LHCN-M2 (cell line): ENCODE results near the gene CMYA5. TPM values are rescaled to one million over a fixed set of nuclear protein-coding genes. Genes with fewer than 3 reads are reported as not detected.

ENCODE experiments used
- DNase-seq: peaks from one replicate; pipeline ENCODE4 v3.0.0-alpha.2; 2012; ENCODE audit warnings: low read depth
- total RNA-seq: library from RNA; depleted of rRNA; stranded (reverse); fragments of >200 nt; gene quantifications from 2 replicates; pipeline ENCODE4 v1.2.3, GENCODE V29; 2014

Gene CMYA5
- total RNA-seq, 1 experiment from 2014 or later = 0.06 TPM

DNA sequence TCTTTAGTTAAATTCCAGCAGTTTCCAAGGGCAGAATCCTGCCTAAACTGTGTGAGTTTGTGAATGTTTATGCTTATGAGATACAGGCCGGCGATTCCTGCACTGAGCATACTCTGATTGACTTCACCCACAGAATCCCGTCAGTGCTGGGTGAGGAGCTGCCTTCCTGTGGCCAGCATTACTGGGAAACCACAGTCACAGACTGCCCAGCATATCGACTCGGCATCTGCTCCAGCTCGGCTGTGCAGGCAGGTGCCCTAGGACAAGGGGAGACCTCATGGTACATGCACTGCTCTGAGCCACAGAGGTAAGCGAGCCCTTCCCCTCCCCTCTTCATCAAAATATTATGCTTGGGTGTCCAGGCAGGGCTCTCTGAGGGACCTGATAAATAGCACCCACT lies 103.7 kb downstream of the CMYA5 start:
- no peak for DNase-seq

DNA sequence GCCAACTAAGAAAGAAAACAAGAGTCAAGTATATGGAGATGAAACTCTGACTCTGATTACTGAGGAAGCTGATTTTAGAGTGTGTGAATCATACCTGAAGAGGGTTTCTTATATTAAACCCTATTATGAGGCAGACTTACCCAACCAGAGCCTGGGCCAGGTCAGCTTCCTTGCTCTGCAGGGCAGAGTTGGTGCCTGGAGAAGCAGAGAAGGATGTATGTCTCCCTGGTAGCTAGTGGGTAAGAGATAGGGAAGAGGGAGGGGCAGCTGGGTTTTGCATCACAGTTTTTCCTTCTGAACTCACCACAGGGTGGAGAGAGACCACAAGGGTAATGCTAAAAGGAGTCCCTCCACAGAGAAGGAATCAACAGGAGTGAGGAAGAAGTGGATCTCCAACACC lies 104.1 kb downstream of the CMYA5 start:
- DNase-seq = no peak

DNA sequence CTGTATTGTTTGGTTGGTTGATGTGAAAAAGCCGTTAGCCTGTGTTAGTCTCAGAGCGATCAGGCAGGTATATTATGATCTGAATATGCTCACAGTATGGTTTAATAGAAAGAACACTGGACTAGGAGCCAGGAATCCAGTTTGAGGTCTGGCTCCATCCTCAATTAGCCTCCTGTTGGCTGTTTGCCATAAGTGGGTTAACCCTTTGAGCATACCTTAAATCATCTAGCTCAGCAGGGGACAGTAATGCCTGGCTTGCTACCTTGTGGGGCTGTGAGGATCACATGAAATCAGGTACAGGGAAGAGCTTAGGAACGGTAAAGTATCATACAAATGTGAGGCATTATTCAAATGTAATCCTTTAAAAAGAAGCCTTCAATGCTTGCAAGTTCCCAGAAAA lies 104.7 kb downstream of the CMYA5 start:
- DNase-seq = no peak

DNA sequence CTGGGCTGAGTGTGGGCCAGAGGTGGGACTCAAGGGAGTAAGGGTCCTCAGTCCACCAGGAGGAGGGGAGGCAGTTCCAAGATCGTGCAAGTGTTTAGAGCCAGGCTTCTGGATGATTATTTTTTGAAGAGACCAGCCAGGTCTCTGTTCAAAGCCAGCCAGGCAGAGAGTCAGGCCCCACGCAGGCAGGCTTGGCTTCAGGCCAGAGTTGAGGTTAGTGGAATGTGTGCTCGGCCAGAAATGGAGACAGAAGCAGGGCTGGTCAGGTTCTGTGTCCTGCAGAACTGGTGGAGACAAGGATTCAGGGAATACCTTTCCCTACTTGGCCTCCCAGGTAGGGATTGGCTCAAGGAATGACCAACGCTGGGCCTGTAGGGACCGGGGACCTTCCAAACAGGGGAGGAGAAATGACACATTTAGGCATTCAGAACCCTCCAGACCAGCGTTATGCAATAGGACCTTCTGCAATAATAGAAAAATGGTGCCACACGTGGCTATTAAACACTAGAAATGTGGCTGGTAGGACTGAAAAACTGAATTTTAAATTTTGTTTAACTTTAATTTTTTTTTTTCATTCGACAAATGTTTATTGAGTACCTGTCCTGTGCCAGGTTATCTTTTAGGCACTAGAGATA lies 106.2 kb downstream of the CMYA5 start:
- peak; percentile 16 for DNase-seq

DNA sequence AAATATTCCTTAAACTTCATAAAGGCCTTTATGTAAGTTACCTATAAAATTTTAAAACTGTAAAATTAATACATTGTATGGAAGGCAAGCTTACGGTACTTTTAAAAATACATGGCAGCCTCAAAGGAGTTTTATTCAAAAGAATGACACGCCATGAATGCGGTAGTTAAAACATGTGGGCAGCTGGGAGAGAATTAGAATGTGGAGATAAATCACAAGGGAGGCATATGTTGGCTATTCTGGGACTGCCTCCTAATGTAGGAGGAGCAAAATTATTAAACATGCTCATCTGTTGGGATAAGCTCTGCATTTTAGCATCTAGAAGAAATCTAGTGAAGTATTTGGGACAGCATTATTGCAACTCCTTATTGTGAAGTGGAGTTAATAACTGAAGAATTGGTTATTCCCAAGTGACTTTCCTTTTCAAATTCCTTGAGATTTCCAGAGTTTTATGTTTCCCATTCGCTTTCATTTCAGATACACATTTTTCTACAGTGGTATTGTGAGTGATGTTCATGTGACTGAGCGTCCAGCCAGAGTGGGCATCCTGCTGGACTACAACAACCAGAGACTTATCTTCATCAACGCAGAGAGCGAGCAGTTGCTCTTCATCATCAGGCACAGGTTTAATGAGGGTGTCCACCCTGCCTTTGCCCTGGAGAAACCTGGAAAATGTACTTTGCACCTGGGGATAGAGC lies 109.4 kb downstream of the CMYA5 start:
- DNase-seq = peak; percentile 1

DNA sequence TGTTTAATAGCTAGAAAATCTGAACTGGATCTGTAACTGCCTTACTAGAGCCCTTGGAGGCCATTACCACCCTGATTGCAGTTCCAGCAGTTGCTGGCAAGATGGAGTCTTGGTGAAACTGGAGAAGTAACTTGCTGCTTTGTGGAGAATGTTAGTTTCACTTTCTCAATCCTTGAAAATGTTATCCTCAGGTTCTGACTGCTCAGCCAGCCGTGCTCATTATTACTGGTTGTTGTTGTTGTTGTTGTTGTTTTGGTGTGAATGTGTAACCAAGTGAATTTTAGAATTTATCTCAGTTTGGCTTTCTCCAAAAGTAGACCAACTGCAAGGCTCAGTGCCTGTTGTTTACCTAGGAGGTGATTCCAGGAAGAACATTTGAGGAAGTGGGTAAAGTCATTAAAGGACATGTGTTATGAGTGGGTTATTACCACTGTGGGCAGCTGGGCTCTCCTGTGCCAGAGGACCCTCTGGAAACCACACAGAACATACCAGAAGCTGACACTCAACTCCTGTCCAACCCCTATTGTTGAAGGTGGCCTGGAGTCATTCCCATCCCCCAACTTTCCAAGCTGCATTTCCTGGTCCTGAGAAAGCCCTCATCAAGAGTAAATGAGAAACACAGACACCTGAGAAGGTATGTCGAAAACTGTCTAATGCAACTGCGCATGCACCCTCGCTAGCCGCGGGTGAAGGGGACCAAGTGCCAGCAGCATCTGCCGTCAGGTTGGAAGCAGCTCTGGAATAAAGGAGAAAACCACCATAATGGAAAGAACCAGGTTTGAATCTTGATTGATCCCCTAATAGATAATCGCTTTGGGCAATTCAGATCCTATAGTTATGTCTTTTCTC lies 111.6 kb downstream of the CMYA5 start:
- peak; percentile 33 for DNase-seq

DNA sequence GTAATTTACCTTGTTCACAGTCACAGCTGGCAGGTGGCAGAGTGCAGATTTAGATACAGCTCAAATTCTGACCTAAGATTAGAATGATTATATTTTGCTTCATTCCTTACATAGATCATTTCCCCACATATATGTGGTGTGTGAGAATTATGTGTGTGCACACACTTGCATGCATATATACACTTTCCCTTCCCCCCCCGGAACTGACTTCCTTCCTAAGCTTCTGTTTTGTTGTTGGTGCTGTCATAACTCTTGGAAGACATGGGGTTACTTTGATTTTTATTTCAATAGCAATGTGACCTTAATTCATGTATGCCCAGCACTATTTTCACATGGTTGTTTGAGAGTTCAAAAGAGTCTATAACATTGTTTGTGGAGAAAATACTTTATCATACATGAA lies 112.8 kb downstream of the CMYA5 start:
- DNase-seq = no peak

DNA sequence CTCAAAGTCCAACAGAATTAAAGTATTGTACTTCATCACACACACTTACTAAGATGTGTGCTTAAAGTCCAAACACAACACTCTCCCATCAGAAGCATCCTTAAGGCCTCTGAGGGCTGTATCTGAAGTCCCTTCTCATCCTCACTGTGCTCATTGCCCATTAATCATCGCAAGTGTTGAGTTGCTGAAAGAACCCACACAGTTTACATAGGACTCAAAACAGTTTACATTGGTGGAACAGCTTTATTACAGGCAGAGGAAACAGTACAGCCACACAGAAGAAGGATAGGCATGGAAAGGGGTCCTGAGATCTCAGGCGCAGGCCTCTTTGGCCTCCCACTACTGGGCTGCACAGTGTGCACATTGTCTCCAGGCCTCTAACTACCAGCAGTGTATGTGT lies 113.4 kb downstream of the CMYA5 start:
- DNase-seq = no peak

DNA sequence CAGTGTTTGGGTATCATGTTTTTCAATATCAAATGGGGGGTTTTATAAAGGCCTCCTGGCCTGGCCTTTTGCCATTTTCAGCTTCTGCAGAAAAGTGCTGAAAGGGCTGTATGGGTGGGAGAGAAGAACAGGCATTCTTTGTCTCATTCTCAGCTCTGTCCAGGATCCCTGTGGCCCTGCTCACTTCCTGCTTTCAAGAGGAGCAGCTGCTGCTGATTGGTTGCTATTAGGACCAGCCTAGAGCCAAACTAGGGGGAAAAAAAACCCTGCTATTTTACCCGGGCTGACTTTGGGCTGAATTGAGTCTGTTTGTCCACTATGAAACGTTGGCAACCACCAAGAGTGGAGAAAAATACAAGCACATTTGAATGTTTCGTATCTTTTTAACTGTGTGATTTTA lies 117.1 kb downstream of the CMYA5 start:
- peak; percentile 10 for DNase-seq

DNA sequence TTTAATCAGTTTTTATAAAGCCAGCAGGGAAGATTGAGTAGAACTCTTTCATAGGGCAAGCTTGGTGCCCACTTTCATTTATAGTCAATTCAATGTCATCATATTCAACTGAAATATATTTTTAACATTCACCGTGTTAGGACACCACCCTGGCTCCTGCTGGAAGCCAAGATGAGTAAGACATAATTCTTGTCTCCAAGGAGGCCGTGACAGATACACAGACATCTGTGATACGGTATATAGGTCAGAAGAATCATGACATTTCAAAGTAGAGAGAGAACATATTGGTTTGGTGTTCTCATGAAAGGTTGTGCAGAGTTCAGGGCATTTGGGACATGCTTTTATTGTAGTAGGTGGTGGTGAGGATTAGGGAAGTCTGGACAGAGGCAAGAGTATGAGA lies 120.1 kb downstream of the CMYA5 start:
- DNase-seq = no peak

DNA sequence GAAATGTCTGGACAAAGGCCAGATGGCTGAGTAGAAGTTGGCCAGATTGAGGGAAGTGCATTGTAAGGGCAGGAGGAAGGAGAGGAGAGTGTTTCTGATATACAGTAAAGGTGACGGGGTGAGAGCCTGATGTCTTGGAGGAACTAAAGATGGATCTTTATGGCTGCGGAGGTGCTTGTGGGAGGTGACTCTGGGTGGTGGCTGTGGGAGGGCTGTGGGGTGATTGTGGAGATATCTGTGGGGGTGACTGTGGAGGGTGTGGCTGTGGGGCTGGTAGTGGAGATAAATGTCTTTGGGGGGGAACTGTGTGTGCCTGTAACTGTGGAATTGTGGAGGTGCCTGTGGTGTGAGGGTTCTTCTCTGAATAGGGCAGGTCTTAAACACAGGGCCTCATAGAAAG lies 121.4 kb downstream of the CMYA5 start:
- DNase-seq = no peak

DNA sequence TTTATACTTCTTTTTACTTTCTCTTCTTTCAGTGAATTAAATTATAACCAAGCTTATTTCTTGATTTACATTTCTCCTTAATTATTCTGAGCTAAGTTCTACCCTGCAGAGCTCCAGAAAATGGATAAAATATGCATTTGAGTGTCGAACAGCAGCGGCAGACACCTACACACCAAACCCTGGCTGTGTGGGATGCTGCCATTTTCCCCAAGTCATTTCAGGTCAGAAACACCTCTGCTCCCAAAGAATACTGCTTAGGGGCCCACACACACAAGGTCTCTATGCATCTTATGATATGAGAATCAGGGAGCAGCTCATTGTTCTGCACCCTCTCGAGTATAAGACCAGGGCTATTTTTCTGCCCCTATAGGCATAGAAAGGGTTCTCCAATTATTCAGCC lies 122.3 kb downstream of the CMYA5 start:
- DNase-seq = no peak

DNA sequence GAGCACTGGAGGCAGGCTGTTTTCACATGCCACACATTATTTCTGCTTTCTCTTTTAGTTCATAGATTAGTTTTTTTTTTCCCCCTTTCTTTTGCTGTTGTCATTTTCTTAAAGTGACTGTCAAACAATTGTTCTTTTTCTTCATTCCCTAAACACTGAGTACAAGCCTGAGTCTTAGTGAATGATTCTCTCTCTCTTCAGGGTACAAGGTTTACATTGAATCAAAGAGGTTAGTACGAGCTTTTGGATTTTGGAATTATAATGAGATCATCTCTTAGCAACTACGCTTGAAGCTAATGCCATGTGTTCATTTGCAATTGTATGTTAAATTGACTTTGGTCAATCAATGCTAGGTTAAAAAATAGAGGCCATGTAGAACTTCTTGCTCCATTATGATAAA lies 125.1 kb downstream of the CMYA5 start:
- no peak for DNase-seq

DNA sequence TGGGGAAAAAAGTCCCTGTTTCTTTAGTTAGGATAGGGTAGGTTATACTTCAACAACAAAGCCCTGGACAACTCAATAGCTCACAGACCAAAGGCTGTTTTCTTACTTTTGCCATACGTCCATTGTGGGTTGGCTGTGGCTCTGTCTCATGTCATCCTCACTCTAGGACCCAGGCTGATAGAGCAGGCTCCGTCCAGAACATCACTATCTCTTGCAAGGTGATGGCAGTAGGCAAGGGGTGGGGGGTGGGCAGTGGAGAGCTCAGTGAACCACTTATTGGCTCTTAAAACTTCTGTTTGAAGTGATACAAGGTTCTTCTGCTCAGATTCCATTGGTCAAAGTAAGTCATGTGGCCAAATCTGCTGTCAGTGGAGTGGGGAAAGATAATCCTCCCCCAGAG lies 126.4 kb downstream of the CMYA5 start:
- DNase-seq = no peak

DNA sequence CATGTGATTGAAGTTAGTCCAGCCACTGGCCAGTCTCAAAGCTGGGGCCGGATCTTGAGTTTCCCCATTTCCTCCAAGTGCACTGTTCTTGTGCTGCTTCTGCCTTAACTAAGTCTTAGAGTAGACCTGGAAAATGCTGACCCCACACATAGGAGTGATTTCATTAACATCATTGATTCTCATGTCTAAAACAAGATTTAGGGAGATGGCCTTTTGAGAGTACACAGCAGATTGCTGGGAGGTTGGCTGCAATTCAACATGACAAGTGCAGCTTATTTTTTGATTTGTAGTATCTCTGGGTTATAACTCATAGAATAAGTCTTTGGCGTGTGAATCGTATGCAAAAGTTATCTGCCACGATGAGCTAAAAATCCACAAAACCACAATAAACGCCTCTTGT lies 131.0 kb downstream of the CMYA5 start:
- no peak for DNase-seq

DNA sequence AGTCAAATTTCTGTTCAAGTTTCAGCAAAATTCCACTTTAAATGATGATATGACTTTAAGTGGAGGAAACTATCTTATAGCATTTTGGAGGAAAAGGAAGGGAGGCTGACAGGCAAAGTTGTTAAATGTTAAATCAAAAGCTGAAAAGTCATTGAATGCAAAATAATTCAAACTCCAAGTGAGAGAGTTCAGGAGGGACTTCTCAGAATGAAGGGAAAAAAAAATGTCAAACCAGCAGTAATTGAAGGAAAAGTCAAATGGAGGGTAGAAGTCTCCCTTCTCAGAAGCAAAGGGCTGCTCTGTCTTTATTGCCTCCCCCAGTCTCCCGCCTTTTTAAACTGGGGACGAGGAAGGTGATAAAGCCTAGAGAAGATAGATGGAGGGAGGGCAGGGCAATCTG lies 134.8 kb downstream of the CMYA5 start:
- DNase-seq = no peak

DNA sequence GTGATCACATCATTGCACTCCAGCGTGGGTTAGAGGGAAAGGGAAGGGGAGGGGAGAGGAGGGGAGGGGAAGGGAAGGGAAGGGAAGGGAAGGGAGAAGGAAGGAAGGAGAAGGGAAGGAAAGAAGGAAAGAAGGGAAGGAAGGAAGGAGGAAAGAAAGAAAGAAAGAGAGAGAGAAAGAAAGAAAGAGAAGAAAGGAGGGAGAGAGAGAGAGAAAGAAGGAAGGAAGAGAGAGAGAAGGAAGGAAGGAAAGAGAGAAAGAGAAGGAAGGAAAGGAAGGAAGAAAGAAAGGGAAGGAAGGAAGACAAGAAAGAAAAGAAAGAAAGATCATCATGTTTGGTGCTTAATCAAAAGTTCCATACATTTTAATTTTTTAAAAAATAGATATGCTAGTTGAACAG lies 136.2 kb downstream of the CMYA5 start:
- no peak for DNase-seq

DNA sequence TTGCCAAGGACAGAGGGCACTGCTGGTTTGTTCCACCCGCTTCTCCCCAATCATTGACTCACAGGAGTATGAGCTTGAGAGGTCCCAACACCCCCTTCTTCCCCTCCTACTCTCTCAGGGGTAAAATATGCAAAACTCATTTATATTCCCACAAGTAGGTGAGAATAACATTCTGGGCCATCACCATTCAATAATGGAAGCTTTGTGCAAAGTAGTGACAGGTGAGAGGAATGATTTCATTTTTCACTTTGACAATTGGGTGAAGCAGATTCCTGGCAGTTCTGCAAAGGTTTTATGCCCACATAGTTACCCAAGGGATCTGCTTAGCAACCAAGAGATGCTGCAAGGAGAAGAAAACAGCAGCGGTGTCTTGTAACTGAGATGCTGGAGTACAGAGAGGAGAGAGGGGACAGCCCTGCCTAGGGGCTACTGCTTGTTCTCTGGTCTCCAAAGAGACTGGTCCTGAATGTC lies 137.6 kb downstream of the CMYA5 start:
- DNase-seq = no peak

DNA sequence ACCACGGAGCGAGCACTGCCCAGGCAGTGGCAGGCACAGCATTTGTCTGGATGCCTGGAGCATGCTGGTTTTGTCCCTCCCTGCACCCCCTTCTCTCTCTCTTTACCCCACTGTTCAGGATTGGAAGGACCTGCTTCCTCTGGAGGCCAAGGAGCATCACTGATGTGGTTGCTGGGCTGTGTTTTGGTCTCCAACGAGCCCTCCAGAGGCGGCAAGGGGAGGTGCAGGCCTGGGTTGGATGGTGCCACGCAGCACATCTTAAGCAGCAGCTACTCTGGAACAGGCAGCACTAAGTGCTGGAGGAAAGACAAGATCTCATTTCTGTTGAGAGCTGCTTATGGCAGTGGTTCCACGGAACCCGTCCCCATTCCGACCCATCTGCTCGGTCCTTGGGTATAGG lies 139.6 kb downstream of the CMYA5 start:
- DNase-seq = no peak

DNA sequence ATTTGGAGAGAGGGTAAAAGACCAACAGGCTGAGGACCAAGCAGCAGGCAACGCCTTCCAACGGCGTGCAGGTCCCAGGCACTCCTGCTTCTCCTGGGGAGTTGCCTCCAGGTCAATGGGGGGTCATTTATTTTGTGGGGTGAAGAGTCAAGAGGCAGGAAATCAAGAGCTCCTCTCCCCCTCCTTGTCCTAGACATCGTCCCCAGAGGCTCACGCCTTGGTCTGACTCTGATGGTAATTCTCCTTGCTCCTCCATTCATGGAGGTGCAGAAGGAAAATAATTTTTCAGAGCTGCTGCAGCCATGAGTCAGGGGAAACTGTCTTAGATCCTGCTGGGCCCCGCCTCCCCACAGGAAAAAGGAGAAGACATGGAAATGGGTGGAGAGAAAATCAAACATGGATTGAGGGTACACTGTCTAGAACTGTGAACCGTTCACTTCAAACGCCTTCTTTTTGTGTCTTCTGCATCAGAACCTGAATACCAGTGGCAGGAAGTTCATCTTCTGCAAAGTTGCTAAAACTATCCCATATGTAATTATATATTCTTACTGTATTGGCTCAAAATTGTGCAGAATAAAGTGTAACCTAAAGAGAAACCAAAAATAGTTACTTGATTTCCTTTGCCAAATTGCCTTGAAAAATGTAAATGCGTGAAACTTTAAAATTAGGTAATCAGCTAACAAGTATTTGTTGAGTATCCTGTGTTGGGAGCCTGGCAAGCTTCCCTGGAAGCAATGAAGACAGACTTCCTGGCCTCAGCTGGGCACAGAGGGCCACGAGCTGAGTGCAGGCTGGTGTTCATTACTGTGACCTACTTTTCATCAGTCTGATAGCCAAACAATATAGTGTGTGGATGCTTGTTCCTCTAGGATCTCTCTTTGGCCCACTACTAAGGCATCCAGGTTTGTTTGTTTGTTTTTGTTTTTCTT lies 142.0 kb downstream of the CMYA5 start:
- DNase-seq = no peak

DNA sequence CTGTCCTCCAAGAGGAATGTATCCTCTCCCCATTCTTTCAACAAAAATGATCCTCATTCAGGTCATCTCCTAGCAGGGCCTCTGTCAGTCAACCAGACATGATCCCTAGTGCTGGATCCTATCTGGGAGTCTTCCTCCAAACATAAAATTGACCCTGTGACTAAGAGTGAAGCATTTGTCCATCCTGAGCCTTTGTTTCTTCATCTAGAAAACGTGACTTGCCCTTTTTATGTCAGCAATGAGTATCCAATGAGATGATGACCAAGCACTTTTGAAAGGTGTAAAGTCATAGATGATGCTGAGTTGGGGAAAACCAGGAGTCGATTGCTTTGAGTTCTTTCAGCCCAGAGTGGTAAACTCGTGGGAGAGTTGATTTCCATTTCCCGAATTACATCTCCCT lies 143.3 kb downstream of the CMYA5 start:
- no peak for DNase-seq
